HG02943 (cell line): ENCODE data around the gene TERT.
"Not testable (repeated sequence)": the region's sequence is repeated elsewhere in the genome, so short reads cannot be mapped to it uniquely, and the experiment has no call there.

Experiments
- ATAC-seq: cut with Tn5 transposase; IDR thresholded peaks from one replicate; pipeline ENCODE4 v1.9.1; 2021; ENCODE audit warnings: mild to moderate bottlenecking, low read depth, moderate library complexity; ENCODE audit not compliant: unreplicated experiment

TERT gene

DNA sequence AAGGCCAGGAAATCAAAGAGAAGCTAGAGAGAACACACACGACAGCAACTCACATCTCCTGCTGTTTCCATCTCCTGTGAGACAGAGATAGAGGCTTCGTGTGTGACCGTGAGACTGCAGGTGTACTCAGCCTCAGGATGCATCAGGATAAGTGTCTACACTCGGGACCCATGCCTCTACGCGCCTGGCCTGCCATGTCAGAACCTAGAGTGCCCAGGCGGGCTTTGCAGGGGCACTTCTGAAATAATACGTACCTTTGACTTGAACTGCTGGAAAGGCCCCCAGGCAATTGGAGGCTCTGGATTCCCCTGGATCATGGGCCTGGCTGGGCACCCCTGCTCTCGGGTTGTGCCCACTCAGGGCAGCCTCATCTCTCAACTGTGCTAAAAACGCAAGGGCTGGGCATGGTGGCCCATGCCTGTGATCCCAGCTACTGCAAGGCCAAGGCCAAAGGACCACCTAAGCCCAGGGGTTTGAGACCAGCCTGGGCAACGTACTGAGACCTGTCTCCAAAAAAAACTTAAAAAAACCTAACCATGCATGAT, 37.1 kb upstream of the TERT start:
- ATAC-seq: no peak

DNA sequence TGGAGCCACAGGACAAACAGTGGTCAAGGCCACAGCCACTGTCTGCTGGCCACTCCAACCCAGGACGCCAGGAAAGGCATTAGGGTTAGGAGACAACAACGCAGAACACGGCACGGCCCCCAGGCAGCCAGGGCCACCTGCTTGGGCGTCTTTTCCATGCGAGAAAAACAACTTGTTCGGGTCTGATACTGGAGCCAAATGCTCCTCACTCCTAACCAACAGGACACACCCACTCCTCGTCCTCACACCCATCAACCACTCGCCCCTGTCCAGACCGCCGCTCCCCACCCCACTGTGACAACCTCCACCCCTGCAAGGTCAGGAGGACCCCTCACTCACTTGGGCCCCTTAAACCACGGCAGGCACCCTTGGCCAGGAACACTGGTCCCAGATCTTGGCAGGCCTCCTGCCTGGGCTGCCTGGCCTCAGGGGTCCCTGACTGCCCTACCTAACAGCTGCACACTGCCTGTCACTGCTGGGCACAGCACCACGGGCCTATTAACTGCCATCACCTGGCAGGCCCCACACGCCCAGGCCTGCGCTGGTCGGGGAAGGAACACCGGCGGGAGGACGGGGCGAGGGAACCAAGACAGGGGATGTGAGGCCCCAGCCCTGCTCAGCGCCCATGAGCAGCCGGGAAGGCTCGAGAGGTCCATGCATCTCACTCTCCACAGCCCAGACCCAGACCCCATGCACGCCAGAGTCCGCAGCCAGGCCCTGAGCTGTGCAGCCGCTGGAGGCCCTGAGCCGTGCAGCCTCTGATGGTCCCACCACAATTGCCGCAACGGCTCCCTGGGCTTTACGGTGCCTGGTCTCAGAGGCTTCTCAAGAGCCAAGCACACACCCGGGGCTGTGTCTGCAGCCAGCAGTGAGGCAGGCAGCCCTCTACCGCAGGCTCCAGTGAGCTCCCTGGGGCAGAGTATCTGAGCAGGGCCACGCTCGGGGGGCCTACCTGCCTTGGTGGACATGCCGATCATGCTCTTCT, 36.3 kb upstream of the TERT start:
- ATAC-seq: no peak

DNA sequence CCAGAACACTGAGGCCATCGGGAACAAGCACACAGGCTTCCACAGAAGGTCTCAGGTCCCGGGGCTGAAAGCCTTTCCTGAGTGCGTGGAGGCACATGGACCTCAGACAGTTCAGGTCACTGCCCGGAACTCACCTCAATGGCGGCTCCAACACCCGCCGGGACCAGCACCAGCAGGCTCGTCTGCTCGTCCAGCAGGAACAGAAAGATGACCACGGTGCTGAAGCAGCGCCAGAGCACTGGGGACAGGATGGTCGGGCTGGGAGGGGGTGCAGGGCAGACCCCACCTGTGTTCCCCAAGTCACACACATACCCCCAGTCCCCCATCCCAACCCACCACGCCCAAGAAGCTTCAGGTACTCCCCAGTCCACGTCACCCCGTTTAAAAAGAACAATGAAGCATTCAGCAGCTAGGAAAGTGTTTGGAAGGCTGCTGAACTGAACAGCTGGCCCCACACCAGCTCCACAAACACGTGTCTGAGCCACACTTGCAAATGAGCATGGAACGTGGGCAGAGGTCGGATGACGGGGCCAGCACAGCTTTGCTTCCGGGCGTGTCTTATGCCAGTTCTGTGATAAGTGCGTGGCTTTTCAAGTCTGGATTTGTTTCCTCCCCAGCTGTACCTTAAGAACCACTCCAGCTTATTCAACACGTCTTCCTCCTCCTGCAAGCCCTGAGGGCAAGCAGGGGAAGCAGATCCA, 35.4 kb upstream of the TERT start:
- no peak for ATAC-seq

DNA sequence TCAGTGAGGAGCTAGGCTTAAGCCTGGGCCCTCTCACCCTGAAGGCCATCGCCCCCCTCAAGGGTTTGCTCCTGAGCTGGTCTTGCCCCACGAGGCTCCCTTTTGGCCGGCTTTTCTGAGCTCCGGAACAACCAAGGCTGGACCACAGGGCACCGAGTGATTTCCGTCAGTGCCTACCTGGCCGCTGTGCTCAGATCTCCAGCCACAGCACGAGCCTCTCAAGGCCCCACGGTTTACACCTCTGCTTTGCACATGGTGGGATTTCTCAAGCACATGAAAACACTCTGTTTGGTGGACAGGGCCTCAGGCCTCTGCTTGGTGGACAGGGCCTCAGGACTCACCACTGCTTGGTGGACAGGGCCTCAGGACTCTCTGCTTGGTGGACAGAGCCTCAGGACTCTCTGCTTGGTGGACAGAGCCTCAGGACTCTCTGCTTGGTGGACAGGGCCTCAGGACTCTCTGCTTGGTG, 34.3 kb upstream of the TERT start:
- ATAC-seq: no peak

DNA sequence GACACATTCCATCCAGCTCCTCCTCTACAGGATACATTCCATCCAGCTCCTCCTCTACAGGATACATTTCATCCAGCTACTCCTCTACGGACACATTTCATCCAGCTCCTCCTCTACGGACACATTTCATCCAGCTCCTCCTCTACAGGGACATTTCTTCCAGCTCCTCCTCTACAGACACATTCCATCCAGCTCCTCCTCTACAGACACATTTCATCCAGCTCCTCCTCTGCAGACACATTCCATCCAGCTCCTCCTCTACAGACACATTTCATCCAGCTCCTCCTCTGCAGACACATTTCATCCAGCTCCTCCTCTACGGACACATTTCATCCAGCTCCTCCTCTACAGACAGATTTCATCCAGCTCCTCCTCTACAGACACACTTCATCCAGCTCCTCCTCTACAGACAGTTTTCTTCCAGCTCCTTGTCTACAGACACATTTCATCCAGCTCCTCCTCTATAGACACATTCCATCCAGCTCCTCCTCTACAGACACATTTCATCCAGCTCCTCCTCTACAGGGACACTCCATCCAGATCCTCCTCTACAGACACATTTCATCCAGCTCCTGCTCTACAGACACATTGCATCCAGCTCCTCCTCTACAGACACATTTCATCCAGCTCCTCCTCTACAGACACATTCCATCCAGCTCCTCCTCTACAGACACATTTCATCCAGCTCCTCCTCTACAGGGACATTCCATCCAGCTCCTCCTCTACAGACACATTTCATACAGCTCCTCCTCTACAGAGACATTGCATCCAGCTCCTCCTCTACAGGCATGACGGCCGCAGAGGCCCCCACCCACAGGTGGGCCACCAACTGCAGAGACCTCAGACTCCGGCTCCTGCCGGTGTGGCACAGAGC, 33.6 kb upstream of the TERT start:
- not testable (repeated sequence) for ATAC-seq

DNA sequence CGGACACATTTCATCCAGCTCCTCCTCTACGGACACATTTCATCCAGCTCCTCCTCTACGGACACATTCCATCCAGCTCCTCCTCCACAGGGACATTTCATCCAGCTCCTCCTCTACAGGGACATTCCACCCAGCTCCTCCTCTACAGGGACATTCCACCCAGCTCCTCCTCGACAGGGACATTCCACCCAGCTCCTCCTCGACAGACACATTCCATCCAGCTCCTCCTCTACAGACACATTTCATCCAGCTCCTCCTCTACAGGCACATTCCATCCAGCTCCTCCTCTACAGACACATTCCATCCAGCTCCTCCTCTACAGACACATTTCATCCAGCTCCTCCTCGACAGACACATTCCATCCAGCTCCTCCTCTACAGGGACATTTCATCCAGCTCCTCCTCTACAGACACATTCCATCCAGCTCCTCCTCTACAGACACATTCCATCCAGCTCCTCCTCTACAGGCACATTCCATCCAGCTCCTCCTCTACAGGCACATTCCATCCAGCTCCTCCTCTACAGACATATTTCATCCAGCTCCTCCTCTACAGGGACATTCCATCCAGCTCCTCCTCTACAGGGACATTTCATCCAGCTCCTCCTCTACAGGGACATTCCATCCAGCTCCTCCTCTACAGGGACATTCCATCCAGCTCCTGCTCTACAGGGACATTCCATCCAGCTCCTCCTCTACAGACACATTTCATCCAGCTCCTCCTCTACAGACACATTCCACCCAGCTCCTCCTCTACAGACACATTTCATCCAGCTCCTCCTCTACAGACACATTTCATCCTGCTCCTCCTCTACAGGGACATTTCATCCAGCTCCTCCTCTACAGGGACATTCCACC, 32.3 kb upstream of the TERT start:
- ATAC-seq: not testable (repeated sequence)

DNA sequence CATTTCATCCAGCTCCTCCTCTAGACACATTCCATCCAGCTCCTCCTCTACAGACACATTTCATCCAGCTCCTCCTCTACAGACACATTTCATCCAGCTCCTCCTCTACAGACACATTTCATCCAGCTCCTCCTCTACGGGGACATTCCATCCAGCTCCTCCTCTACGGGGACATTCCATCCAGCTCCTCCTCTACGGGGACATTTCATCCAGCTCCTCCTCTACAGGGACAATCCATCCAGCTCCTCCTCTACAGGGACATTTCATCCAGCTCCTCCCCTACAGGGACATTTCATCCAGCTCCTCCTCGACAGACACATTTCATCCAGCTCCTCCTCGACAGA, 31.6 kb upstream of the TERT start:
- not testable (repeated sequence) for ATAC-seq

DNA sequence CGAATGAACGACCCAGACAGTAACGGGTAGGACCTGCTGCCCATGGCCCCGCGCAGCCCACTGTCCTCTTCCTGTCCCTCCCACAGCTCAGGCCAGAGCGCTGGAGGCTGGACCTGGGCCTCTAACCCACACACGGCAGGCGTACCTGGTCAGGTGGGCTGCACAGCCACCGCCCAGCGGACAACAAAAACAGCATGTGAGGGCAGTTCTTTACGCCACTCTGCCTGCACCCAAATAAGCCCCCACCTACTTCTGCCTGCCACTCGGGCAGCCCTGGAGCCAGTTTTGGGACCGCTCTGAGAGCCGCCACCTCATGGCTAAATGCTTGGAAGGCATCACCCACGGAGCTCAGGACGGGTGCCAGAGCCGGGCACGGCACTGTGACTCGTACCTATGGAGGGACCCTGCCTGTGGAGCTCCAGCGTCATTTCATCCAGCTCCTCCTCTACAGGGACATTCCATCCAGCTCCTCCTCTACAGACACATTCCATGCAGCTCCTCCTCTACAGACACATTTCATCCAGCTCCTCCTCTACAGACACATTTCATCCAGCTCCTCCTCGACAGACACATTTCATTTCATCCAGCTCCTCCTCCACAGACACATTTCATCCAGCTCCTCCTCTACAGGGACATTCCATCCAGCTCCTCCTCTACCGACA, 31.1 kb upstream of the TERT start:
- ATAC-seq: no peak

DNA sequence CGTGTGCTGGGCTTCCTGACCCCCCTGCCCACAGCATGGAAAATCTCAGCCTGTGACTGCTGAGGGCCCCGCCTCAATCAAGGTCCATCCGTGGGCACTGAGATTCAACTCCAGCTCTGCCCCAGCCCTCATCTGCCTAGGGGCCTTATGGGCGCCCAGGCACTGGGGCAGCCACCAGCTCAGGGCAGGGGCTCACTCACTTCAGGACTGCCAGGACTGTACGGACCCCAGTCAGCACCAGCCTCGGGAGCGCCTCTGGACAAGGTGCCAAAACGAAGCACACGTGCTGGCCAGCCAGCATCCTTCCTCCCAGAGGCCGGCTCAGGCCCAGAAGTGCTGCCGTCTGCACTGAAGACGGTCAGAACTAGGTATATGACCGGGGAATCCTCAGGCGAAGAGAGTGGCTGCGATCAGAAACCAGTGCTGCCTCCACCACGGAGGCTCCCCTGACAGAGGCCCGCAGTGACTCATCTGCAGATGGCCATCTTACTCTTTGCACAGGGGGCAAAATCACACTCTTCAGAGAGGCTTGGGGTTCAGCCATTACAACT, 30.4 kb upstream of the TERT start:
- ATAC-seq: no peak

DNA sequence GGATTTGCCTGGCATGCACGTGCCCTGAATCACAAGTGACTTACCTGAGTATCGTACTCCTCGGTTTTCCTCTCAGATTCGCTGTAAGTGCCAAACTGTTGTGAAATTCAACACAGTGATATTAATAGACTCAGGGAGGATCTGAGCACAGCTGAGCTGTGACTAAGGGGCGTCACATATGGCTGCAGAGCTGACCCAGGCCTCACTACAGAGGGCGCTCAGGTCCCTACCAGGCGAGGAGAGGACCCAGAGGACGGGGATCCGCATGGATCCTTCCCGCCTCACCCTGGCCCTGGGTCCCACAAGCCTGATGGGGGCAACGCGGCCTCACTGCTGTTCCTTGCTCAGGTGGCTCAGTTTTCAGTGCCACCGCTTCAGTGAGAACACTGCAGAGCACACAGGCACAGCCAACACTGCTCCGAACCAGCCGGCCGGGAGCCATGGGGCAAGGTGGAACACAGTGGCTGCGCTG, 29.9 kb upstream of the TERT start:
- no peak for ATAC-seq

DNA sequence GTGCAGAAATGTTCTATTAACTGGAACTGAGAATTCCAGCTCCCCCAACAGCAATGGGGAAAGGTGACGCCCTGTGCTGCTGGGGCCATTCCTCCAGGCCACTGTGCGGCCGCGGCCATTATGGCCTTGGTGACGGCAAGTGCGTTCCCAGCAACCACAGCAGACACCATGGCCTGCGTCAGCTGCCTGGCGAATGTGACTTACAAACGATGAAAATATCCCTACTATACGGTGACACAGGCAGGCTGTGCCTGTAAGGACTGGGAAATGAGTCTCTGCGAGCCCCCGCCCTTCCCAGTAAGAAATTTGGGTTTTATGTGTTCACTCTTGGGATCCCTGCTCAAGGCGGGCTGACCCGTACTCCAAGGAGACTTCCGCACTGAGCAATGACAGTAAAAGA, 29.4 kb upstream of the TERT start:
- no peak for ATAC-seq

DNA sequence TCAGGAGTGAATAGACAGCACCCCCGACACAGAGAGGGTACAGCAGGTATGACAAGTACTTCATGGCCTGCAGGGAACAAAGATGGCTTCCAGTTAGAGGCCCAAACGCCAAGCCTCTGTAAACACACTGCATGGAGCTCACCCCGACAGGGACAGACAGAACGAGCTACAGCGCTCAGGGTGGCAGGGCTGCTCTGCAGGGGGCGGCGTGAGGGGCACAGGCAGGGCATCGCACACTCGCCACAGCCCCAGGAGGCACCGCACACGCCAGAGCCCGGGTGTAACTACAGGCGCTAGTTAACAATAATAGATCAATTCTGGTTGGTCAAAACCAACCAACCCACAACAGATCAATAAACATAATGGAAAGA, 28.9 kb upstream of the TERT start:
- ATAC-seq: no peak

DNA sequence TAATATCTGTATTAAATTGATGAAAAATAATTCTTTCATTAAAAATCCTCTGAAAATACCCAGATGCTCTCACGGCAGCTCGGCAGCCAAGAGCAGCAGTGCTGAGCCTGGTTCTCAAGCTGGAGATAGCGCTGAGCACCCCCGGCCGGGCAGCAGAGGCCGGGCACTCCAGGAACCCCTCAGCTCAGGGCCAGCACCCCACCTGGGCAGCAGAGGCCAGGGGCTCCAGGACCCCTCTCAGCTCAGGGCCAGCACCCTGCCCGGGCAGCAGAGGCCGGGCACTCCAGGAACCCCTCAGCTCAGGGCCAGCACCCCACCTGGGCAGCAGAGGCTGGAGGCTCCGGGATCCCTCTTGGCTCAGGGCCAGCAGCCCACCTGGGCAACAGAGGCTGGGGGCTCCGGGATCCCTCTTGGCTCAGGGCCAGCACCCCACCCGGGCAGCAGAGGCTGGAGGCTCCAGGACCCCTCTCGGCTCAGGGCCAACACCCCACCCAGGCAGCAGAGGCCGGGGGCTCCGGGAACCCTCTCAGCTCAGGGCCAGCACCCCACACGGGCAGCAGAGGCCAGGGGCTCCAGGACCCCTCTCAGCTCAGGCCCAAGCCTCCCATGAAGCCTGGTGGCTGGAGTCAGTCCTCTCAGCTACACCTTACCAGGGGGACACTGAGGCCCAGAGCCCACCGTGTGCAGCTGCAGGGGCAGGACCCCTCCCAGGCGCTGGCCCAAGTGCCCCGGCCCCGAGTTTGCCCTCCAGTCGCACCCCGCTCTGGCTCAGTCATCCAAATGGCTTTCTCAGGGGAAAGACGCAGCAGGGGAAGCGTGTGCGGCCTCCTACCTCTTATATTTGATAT, 28.3 kb upstream of the TERT start:
- ATAC-seq: no peak

DNA sequence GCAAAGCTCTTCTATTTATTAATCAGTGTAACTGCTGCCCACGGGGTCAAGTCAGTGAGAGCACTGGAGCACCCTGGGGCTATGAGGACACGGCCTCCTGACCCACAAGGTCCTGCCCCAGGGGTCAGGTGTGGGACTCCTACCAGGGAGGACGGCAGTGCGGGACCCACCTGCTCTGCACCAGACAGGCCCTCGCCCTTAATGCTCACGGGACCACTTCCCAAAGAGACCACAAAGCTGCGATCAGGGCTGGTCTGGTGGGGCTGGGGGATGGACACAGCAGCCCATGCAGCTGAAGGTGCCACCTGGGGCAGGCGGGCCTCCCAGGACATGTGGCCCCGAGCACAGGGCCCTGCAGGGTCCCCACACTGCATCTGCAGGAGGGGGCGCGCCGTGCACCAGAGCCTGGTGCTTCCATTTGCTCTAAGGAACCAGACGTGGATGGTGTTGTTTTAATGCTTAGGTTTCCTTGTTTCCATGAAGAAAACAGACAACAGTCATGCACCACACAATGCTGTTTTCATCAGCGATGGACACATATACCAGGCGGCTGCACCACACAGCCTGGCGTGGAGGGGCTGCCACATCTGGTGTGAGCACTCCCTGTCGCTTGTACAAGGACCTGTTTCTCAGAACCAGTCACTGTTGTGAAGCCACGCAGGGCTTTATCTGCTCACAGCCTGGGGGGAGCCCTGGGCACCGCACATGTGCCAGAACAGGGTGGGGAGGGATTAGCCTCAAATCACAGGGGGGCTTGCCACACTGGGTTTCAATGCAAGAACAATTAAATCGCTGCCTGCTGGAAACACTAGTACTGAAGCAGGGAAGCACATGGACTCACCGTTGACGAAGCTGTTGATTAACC, 27.4 kb upstream of the TERT start:
- no peak for ATAC-seq

DNA sequence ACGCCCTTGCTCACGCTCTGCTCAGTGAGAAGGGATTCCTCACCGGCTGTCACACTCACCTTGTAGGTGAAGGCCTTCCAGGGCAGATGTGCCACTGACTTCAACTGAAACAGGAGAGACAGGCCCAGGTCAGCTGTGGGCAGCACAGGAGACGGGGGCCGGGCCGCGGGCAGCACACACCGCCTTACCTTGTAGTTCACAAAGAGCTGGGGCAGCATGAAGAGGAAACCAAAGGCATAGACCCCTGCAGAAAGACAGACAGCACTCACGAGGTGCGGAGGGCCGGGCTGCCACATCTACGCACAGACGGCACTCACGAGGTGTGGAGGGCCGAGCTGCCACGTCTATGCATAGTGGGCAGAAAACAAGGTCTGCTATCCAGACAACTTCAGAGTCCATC, 26.7 kb upstream of the TERT start:
- no peak for ATAC-seq

DNA sequence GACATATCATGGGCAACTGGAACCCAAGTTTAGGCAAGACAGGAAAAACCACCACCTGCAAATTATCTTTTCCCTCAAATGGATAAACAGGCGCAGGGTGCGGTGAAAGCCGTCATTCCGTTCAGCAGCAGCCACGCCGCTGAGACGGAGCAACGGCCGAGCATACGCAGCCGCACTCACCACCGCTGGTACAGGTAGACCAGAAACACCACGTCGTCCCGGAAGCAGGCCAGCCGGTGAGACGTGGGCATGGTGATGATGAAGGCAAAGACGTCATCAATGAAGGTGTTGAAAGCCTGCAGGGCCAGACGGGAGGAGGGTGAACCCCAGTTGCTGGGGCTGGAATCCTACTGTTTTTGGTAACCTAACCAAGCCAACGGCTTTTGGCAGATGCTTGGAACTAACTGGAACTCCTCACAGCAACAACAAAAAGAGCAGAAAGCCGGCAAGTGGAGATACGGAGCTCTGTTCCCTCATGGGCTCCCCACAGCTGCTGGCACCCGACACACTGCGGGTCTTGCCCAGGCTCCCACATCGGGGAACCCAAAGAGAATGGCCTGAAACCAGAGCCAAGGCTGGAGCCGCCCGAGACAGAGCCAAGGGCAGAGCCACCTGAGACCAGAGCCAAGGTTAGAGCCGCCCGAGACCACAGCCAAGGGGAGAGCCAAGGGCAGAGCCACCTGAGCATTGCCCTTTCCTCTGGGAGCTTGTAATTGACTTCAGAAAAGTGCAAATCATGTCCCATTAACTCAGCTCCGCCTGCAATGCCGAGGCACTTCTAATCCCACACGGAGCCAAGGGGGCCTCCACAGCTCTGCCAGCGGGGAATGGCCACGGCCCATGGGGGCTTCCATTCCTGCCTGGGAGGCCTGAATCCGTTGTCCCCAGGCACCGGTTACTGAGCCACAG, 25.8 kb upstream of the TERT start:
- ATAC-seq: no peak
